ENCODE data around the gene ABI2.
"Not testable (repeated sequence)": the region's sequence is repeated elsewhere in the genome, so short reads cannot be mapped to it uniquely, and the experiment has no call there.

ABI2 gene

DNA sequence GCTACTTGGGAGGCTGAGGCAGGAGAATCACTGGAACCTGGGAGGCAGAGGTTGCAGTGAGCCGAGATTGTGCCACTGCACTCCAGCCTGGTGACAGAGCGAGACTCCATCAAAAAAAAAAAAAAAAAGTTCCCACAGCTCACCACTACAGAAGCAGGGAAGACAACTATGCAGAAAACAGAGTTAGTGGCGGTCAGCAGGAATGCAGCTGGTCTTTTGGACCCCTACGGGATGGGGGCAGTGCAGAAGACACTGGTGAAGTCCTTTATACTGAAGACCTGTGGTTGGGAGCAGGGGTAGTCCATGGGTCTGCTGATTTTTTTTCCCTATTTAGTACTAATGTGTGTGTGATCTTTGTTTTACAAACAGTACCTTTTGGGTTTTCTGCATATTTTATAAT is 101.4 kb downstream of the ABI2 start:
- not testable (repeated sequence) for DNase-seq (ENCODE audit: low read depth in 2 of 2)

DNA sequence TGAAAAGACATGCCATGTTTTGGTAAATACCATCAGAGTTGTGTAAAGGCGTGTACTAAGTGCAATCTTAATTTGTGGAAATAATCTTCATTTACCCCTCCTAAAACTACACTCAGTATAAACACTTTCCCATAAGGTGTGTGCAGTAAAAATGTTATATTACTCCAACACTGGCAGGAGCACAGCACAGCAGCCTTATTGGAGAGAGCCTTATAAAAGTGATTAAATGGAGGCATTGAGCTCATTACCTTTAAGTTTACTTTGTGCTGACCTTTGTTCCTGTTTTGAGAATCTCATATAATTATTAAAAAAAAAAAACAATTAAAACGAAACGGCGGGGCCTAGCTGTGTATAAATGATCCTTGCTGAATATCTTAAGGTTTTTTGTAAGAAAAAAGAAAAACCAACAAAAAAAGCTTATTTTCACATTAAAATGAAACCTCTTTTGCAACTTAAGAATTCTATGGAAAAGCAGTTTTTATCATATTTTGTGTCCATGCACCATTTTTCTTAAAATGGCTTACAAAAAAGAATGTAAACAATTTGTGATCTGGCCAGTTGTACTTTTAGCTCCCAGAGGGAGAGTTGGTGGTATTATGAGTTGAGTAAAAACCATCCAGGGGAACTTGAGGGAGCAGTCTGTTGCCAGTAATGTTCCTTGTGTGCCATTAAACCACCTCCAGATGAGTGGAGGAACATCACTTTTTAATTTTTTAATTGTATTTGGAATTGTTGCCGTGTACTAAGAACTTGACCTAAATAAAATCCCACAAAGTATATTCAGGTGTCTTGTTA is 103.4 kb downstream of the ABI2 start:
- no peak for DNase-seq (ENCODE audit: low read depth in 2 of 2)

DNA sequence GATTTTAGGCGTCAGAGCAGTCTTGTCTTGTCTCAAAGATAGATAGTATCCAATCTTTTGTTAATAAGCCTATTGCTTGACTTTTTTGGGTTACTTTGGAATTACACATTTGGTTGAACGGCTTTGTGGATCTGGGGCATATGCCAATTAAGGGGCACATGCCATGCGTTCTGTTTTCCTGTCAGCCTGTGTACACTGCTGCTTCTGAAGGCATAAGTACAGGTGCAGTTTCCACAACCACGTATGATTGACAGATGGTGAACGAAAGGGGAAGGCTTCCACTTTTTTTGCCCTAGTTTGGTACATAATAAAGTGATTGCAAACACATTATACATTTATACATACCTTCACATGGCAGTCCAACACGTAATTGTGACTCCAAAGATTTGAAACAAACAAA is 104.6 kb downstream of the ABI2 start:
- DNase-seq (ENCODE audit: low read depth in 2 of 2), result no peak

DNA sequence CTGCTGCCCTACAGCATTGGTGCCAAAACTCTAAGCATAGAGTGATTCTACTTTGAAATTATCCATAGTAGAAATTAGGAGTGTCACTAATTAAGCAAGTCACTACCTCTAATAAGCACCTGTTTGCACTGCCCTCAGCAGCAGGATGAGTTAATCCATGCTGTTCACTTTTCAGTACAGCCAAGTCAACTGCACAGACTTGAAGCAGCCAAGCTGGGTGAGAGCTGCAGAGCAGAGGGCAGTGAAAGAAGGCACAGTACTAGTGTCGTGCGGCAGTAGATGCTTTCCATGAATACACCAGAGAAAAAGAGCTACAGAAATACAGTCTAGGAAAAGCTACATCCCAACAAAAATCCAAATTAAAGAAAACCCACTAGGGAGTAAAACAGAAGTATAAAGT is 108.3 kb downstream of the ABI2 start:
- no peak for DNase-seq (ENCODE audit: low read depth in 2 of 2)

DNA sequence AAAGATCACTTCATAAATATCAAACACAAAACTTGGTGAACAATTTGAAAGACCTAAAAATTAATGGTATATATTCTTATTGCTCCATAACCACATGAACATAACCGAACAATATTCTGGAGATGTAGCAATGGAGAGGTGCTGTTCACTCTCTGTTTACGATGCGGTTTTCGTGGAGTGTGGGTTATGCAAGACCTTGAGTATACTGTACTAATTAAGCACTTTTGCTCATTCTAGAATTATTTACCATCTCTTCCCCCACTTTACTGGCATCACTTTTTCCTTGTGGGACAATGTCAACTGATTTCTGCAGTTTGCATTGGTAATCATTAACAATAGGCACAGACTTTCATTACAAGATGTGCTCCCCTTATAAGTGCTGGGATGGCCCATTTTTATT is 109.3 kb downstream of the ABI2 start:
- no peak for DNase-seq (ENCODE audit: low read depth in 2 of 2)

DNA sequence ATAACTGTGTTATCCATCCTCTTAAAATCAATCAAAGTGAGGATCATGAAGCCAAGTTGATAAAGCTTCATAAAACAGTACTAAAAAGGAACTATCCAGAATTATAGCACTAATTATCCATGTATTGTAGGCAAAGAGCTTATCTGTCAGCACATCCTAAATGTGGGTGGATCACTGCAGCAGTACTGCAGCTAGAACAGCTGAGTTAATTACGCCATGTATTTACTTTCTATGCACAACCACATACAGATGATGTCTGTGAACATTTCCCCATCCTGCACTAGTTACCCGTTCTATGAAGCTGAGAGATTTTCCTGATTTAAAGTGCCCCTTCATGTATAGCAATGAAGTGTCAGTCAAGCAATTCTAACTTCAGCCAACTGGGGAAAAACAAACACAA is 110.3 kb downstream of the ABI2 start:
- no peak for DNase-seq (ENCODE audit: low read depth in 2 of 2)

DNA sequence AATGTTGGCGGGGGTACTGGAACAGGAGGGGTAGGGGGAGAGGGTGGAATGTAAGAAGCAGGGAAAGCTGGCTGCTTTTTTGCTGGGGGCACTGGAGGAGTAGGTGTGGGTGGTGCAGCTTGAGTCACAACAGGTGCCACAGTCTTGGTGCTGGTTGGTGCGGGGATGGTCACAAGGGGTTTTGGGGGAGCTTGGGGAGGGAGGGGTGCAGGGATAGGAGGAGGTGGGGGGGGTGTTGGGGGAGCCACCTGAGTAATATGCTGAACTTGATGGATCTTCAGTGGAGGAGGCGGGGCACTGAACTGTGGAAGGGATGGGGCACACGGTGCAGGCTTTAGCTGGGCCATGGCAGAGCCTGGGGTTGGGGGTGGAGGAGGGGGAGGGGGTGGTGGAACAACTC is 112.5 kb downstream of the ABI2 start:
- no peak for DNase-seq (ENCODE audit: low read depth in 2 of 2)

DNA sequence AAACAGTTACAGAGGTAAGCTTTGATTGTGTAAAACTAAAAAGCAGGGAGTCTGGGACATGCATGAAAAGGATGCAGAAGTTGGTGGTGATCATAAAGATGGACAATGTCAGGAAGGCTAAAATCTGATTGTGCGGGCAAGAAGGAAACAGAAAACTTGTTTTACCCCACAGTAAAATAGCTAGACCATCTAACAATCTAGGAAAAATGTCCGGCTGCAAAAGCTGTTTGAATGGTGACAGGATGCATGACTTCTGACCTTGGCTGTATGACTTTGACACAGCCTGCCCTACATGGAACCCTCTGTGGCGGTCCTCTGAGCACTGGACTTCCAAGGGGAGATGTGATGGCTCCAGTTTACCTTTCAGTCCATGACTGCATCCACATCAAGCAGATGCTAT is 113.3 kb downstream of the ABI2 start:
- DNase-seq (ENCODE audit: low read depth in 2 of 2), result no peak

DNA sequence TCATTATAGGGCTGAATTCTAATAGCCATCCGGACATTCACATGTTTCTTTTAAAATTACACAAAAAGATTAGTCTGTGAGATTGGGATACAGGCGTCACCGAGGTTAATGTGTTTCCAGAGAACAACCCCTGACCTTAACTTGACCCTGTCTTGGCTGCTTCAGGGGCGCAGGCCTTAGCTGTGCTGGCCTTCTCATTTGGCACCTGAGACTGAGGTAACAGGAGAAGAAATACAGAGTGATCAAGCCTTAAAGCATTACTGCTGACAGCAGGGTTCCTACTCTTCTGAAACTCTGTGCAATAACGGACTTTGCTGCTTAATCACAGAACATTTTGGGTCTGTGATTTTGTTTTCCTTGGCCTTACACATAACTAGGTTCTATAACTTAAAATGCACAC is 114.3 kb downstream of the ABI2 start:
- DNase-seq (ENCODE audit: low read depth in 2 of 2), result no peak

DNA sequence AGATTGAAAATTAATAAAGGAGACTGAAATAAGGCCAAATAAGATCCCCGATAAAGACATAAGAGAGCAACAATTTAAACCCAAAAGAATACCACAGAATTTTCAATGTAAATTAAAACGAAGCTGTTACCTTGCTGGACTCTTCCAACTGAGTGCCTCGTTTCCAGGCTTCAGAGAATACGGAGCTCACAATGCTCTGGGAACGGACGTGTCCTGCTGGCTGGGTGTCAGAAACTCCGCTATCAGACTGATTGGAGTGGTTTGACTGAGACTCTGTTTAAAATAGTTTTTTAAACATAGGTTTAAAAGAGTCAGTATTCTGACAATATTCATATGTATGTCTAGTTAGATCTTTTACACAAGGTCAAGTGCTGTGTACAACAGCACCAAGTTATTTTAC is 116.5 kb downstream of the ABI2 start:
- DNase-seq (ENCODE audit: low read depth in 2 of 2), result no peak

DNA sequence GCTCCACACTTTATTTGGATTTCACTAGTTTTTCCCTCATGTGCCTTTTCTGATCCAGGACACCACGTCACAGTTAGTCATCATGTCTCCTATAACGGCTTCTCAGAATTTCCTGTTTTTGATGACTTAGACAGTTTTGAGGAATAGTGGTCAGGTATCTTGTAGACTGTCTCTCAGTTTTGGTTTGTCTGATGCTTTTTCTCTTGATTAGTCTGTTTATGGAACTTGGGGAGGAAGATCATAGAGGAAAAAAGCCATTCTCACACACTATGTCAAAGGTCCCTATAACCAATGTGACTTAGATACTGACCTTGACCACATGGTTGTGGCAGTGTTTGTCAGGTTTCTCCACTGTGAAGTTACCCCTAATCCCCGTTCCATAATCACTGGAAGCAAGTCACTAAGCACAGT is 117.9 kb downstream of the ABI2 start:
- no peak for DNase-seq (ENCODE audit: low read depth in 2 of 2)

DNA sequence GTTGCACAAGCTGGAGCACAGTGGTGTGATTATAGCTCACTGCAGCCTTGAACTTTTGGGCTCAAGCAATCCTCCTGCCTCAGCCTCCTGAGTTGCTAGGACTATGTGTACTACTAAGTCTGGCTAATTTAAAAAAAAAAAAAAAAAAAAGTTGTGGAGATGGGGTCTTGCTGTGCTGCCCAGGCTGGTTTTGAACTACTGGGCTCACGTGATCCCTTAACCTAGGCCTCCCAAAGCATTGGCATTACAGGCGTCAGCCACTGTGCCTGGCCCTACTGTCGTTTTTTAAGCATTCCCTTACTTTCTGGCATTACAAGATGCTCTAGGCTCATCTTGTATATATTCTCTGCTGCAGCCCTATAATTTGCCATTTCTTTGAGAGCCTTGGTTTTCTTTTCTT is 118.6 kb downstream of the ABI2 start:
- no peak for DNase-seq (ENCODE audit: low read depth in 2 of 2)

DNA sequence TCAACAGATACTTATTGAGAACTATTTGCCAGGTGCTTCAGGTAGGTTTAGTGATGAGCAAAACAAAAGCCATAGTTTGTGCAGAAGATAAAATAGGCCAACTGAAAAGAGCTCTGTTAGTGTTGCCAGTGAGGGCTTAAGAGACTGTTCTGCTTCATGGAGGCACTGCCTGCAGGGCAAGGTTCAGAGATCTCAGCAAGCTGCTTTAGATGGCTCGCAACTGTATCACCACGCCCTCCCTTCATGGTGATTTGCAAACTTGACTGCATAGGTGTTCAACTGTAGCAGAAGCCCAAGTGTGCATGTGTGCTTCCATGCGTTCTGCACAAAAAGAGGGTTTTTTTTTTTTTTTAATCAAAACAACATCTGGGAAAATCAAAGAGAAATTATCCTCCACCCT is 122.4 kb downstream of the ABI2 start:
- no peak for DNase-seq (ENCODE audit: low read depth in 2 of 2)

DNA sequence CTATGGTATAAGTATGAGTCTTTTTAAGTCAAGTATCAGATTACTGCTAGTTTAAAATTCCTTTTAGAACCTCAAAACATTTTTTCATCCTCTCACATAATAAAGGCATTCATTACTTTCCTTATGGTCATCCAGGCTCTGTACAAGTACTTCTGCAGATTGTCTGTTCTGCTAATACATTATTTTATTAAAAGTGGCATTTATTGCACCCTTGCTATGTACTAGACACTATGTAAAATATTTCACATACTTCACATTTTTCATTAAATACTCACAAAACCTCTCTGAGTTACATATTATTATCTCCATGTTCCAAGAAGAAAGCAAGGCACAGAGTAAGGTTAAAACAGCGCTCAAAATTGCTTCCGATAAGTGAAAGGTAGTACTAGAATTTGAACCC is 122.8 kb downstream of the ABI2 start:
- no peak for DNase-seq (ENCODE audit: low read depth in 2 of 2)

DNA sequence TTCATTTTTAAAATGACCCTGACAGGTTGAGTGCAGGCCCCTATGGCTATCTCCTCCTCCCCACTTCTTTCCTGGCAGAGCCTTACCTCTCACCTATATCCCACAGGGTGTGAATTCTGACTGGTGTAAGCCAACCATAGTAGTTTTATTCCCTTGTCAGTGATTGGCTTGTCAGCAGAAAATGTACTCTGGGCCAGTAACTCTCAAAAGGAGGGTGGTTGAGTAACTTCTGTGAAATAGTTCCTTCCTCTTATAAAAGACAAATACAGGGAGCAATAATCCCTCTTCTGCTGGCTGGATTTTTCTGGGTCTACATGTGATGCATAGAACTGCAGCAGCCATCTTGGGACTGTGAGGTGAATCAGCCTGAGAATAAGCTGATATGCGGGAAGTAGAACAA is 123.5 kb downstream of the ABI2 start:
- DNase-seq (ENCODE audit: low read depth in 2 of 2), result no peak

DNA sequence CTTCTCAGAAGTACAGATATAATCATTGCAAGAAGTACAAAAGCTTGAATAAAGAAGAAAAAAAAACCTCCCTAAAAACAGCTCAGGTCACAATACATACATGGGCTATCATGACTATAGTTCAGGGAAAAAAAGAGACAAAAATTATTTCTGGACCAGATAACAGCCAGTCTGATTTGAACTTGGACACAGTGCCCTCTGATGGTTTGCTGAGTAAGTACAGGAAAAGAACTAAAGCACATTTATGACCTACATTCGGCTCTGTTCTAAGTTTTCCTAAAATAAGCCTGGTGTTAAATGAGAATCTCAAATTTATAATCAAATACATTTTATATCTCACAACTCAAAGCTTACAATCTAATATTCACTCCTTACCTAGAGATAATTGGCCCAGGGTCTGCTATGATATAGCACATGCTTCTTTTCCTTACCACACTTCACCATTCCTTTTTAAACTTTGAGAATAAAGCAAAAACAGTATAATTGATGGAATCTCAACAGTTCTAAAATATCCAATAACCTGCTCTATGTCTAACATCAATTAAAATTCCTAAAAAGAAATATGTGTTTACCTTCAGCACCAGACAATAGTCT is 125.8 kb downstream of the ABI2 start:
- peak in 1 of 2 donors; percentile 6 for DNase-seq (ENCODE audit: low read depth in 2 of 2)

DNA sequence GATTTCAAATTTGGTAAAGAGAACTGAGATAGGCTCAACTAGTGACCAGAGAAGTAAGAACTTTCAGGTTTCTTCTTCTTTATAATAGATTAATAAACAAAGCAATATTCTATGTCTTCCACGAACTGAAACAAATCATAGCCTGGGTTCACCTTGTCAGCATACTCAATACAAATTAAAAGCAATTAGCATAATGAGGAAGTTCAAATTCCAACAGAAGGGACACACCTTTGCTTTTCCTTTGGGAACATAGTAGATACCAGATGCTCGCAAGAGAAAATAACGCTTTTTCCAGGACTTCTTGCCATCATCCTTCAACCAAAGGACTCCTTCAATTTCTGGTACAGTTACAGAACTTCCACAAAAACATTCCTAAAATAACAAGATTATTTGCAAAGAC is 127.0 kb downstream of the ABI2 start:
- no peak for DNase-seq (ENCODE audit: low read depth in 2 of 2)

DNA sequence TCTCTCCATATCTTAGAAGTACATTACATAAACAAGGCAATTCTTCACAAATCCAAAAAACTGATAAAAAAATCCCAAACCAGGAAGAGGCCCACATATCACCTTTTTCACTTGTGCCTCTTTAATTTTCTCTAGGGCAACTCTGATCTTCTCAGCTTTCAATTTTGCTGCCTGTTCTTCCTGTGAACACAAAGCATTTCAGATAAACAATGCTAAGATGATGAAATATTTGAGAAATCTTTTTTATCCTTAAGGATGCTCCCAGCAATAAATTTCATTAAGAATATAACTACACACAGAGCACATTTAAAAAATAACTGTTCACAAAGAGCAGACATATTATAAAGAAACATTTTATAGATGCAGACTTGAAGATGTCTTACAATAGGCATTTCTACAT is 133.6 kb downstream of the ABI2 start:
- DNase-seq (ENCODE audit: low read depth in 2 of 2), result no peak

DNA sequence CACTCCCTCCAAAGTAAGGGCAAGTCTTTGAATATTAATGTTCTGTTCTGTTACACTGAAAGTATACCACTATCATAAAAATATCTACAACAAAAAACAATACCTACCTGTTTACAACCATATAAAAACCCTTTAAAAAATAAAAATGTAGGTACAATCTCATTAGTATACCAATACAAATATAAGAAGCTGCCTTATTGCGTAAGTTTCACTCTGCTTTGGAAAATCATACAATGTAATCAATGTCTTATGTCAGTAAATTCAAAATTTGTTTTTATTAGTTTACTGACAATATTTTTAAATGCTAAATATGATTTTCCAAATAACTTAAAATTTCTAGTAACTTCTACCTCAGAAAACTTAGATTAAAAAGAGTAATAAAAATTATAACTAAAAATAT is 134.1 kb downstream of the ABI2 start:
- no peak for DNase-seq (ENCODE audit: low read depth in 2 of 2)

DNA sequence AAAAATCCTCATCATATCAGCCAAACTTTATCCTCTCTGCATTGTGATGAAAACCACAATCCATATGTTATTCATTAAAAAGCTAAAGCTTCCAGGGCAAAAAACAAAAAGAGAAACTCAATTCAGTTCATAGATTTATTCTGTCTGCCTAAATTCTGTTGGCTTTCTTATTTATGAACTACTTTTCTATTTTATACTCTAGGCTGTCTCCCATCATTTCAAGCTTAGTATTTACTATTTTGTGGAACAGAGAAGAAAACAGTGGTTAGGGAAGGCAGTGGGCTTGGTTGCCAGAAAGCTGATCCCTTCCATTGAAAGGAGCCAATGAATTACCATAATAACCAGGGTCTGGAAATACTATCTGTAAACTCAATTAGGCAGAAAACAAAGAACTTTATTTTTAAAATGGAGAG is 135.1 kb downstream of the ABI2 start:
- DNase-seq (ENCODE audit: low read depth in 2 of 2), result no peak

DNA sequence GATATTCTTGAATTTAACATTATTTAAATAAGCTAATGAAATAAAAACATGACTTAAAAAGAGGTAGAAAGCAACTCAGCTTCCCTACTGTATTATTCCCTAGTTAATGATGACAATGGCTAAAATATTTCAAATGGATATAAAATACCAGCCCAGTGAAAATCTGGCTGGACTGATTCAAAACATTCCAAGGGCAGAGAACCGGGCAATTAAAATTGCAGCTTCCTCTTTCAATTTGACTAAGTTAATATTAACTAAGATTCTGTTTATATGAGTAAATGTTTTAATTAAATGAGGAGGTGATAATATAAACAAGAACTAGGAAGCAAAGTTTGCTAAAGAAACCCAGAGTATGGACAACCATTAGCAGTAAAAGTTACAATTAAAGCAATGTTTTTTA is 141.4 kb downstream of the ABI2 start:
- DNase-seq (ENCODE audit: low read depth in 2 of 2), result no peak

DNA sequence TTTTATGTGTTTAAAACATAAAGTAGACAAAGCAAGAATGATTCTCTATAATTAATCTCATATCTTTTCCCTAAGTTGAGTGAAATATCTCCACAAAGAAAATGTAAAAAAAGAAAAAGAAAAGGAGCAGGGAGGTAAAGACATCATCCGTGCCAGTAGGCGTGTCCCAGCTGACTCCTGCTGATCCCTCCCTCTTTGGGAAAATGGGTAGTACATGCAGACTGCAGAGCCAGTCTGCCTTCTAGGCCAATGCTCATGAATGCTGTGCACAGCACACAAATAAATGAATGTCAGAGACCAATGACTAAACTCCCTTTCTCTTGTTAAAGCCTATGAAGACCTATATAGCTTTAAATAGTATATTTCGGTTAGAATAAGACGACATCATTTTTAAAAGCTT is 142.2 kb downstream of the ABI2 start:
- no peak for DNase-seq (ENCODE audit: low read depth in 2 of 2)

DNA sequence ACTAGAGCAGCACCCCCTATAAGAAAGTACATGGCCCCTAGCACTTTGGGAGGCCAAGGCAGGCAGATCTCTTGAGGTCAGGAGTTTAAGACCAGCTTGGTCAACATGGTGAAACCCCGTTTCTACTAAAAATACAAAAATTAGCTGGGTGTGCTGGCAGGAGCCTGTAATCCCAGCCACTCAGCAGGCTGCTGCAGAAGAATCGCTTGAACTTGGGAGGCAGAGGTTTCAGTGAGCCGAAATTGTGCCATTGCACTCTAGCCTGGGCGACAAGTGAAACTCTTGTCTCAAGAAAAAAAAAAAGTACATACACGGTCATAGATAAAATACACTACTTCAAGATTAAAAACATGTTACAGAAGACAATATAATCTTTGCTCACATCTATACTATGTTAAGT is 143.1 kb downstream of the ABI2 start:
- DNase-seq (ENCODE audit: low read depth in 2 of 2), result no peak

DNA sequence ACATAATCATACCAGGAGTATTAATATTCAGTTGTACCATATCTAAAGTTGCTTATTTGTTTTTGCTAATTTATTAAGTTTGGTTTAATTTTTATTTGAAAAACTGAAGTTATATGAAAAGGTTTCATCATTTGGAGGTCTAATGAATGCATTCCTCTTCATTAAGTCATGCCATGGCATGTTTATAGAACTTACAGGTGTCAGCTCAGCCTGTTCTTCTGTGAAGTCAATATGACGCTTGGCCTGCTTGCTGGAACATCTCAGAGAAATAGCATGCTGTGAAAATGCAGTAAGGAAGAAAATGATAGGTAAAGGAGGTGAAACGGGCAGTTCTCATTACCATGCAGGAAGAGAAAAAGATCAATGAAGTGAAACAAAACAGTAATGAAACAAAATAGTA is 148.7 kb downstream of the ABI2 start:
- no peak for DNase-seq (ENCODE audit: low read depth in 2 of 2)
